Activated CD4-positive, alpha-beta memory T cell treated with anti-CD3 and anti-CD28 coated beads, Interleukin-2, amount 10 ng/mL, durations not matched to agents 7 days and 5 days (primary cell): ENCODE measurements around the gene FLOT2. TPM values are rescaled to one million over a fixed set of nuclear protein-coding genes. Genes with fewer than 3 reads are reported as not detected.
"Not testable (repeated sequence)": the region's sequence is repeated elsewhere in the genome, so short reads cannot be mapped to it uniquely, and the experiment has no call there.

ENCODE experiments used
- CTCF ChIA-PET: fragments of 350-600 bp; sonication (Branson Sonifier 250); formaldehyde crosslinking; loops from one replicate; lab custom pipeline; 2021; ENCODE audit warnings: antibody characterized with exemption, inconsistent platforms; lab: Charles Lee
- POLR2A ChIA-PET: fragments of 350-600 bp; sonication (Branson Sonifier 250); formaldehyde crosslinking; loops from one replicate; lab custom pipeline; 2021; ENCODE audit warnings: antibody characterized with exemption; lab: Charles Lee
- DNase-seq: peaks from one replicate; pipeline ENCODE4 v3.0.0-alpha.2; 2020
- H3K27ac Mint-ChIP-seq: one replicate; pipeline ENCODE4 v1.8.0; 2021; ENCODE audit warnings: mild to moderate bottlenecking, mixed read lengths
- H3K27me3 Mint-ChIP-seq: one replicate; pipeline ENCODE4 v1.8.0; 2021; ENCODE audit warnings: mixed read lengths
- H3K36me3 Mint-ChIP-seq: one replicate; pipeline ENCODE4 v1.8.0; 2021; ENCODE audit warnings: low read depth, mixed read lengths
- H3K4me1 Mint-ChIP-seq: one replicate; pipeline ENCODE4 v1.8.0; 2021; ENCODE audit warnings: mixed read lengths
- H3K4me3 Mint-ChIP-seq: one replicate; pipeline ENCODE4 v1.8.0; 2021; ENCODE audit warnings: mild to moderate bottlenecking, mixed read lengths
- H3K9me3 Mint-ChIP-seq: one replicate; pipeline ENCODE4 v1.8.0; 2021; ENCODE audit warnings: mixed read lengths
- total RNA-seq, 2 experiments: library from RNA; stranded (reverse); gene quantifications; one replicate each; pipeline ENCODE4 v1.2.3, GENCODE V29; 2021

Gene FLOT2
- total RNA-seq, 2 experiments from 2014 or later: 193 to 200 TPM

DNA sequence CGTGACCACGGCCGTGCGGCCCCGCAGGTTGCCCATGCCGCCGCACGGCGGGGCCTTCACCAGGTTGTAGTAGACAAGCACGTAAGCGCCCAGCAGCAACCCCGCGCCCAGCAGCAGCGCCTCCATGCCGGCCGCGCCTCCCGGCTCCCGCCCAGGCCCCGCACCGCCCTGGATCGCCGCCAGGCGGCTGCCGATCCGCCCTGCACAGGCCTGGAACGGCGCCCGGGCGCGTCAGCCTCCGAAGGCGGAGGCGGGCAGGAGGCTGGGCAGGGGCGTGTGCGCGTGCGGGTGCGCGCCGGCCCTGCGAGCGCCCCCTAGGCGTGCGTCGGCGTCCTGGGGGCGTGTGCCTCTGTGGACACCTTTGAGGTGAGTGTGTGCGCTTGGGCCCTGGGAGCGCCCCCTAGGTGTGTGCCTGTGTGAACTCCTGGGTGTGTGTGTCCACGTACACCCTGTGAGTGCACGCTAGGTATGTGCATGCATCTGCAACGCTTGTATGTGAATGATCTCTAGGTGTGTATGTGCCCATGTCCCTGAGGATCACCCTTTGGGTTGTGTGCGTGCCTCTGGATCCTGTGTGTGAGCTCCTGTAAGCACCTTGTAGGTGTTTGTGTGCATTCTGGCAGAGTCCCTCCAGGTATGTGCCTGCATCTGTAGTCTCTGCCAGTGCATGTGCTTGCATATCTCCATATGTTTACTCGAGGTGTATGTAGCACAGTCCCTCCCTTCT lies 5.4 kb upstream of the FLOT2 start, which contains the start of gene DHRS13:
Gene DHRS13, minus strand, starts transcription at position 261 of the 727 bp plus-strand sequence. Its CDS starts 135 bp downstream, at position 126.
- Mint-ChIP-seq H3K4me1 (peaks cover 48% of the 10 kb centered on the region), H3K36me3 (peaks cover 50% of the 10 kb centered on the region), H3K9me3 (no peaks in the 10 kb centered on the region), H3K27ac (peak within 1 kb of the TSS; percentile 78), H3K4me3 (peak within 1 kb of the TSS; percentile 79), H3K27me3 (no peaks in the 10 kb centered on the region)
- peak; percentile 94 for DNase-seq
- ChIA-PET POLR2A (interaction anchor here (0.7 to 4.4 kb wide), 15 partner anchors 11 to 391 kb away, joined by 3 to 39 read pairs (median 5); partner anchors contain the start of genes BLTP2, FAM222B, NUFIP2 and PHF12), CTCF (interaction anchor here (0.5 to 5.0 kb wide), 24 partner anchors 8 to 256 kb away, joined by 3 to 37 read pairs (median 4); partner anchors contain the start of genes FAM222B, NEK8, PHF12 and SDF2)

- ChIA-PET POLR2A (interaction anchor here (0.7 to 4.4 kb wide), 17 partner anchors 10 to 392 kb away, joined by 3 to 39 read pairs (median 4); partner anchors contain the start of genes BLTP2, FAM222B, NUFIP2 and PHF12), CTCF (interaction anchor here (0.7 to 5.0 kb wide), 21 partner anchors 9 to 255 kb away, joined by 3 to 37 read pairs (median 4); partner anchors contain the start of genes FAM222B, NEK8, PHF12 and SDF2)
- H3K9me3 Mint-ChIP-seq: no peaks in the 10 kb centered on the region
- peak overlapping the region; percentile 78 for H3K27ac Mint-ChIP-seq
- peaks cover 50% of the 10 kb centered on the region for H3K36me3 Mint-ChIP-seq
- peak overlapping the region; percentile 79 for H3K4me3 Mint-ChIP-seq
- DNase-seq: peak; percentile 58
- H3K27me3 Mint-ChIP-seq: no peaks in the 10 kb centered on the region
- peaks cover 53% of the 10 kb centered on the region for H3K4me1 Mint-ChIP-seq
These were observed 4.6 kb upstream of the FLOT2 start for GRCh38 chr17:28901866-28902818.

- peak overlapping the region; percentile 75 for H3K27ac Mint-ChIP-seq
- peak overlapping the region; percentile 79 for H3K4me3 Mint-ChIP-seq
- H3K36me3 Mint-ChIP-seq: peaks cover 41% of the 10 kb centered on the region
- peaks cover 59% of the 10 kb centered on the region for H3K4me1 Mint-ChIP-seq
- no peak for DNase-seq
- POLR2A ChIA-PET: interaction anchor here (1.2 to 4.4 kb wide), 8 partner anchors 9 to 181 kb away, joined by 3 to 39 read pairs (median 8); partner anchors contain the start of genes FAM222B, RPL23A and TLCD1
- CTCF ChIA-PET: interaction anchor here (1.3 to 5.0 kb wide), 7 partner anchors 9 to 174 kb away, joined by 3 to 37 read pairs (median 29); partner anchors contain the start of genes FAM222B, NEK8, PHF12 and TLCD1
- H3K9me3 Mint-ChIP-seq: no peaks in the 10 kb centered on the region
- H3K27me3 Mint-ChIP-seq: no peaks in the 10 kb centered on the region
These were observed 3.6 kb upstream of the FLOT2 start for GRCh38 chr17:28900986-28901726.

DNA sequence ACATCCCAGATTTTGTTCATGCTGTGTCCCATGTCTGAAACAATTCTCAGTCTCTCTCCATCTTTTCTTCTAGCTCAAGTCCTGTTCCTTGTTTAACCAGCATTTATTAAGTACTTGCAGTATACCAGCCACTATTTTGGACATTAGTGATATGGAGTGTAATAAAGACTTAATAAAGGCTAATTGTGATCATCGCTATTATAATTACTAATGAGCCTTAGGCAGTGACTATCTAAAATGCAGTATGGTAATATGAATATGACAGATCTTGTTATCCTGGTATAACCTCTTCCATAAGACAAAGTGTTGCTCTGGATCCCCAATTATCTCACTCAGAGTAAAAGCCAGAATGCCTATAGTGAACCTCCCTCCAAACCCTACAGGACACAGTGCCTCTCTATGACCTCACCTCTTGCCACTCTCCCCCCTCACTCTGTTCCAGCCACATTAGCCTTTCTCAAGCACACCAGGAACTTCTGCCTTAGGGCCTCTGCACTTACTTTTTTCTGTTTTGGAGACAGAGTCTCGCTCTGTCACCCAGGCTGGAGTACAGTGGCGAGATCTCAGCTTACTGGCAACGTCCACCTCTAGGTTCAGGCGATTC lies 1.8 kb upstream of the FLOT2 start:
- CTCF ChIA-PET: interaction anchor here (1.1 to 5.0 kb wide), 5 partner anchors 9 to 172 kb away, joined by 3 to 37 read pairs (median 5); partner anchors contain the start of genes FAM222B, NEK8 and TLCD1
- DNase-seq: no peak
- Mint-ChIP-seq H3K36me3 (peaks cover 38% of the 10 kb centered on the region), H3K4me3 (no peak overlapping the region), H3K4me1 (peaks cover 70% of the 10 kb centered on the region), H3K27ac (peak overlapping the region; percentile 0), H3K9me3 (no peaks in the 10 kb centered on the region), H3K27me3 (no peaks in the 10 kb centered on the region)
- POLR2A ChIA-PET: interaction anchor here (1.7 to 4.9 kb wide), 5 partner anchors 28 to 172 kb away, joined by 5 to 21 read pairs (median 12); partner anchors contain the start of genes FAM222B and TLCD1

DNA sequence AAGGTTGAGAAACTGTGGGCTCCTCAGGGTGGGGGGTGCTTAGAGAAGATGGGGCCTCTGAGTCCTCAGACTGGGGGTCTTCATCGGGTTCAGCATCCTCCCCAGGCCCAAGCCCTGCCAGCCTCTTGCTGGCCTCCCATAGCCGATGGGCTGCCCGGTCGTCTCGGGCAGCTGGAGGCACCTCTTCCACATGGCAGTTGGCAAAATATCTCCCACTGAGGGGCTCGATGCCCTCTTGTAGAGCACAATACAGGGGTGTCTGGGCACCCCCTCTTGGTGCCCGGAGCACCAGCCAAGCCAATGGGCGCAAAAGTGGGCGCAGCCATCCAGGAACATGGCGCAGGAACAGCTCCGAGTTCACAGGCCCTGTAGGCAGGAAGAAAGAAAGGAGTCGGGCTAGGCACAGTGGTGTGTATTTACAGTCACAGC lies 1.0 kb upstream of the FLOT2 start:
- no peak for DNase-seq
- Mint-ChIP-seq H3K9me3 (no peaks in the 10 kb centered on the region), H3K36me3 (peaks cover 38% of the 10 kb centered on the region), H3K27ac (peak overlapping the region; percentile 95), H3K4me3 (peak overlapping the region; percentile 2), H3K4me1 (peaks cover 71% of the 10 kb centered on the region), H3K27me3 (no peaks in the 10 kb centered on the region)
- ChIA-PET POLR2A (interaction anchor here (1.0 to 4.9 kb wide), 17 partner anchors 11 to 240 kb away, joined by 3 to 21 read pairs (median 5); partner anchors contain the start of genes ERAL1, FAM222B, PHF12 and RPL23A), CTCF (interaction anchor here (0.6 to 6.9 kb wide), 8 partner anchors 8 to 171 kb away, joined by 3 to 46 read pairs (median 4); partner anchors contain the start of genes FAM222B, NEK8 and TLCD1)

DNA sequence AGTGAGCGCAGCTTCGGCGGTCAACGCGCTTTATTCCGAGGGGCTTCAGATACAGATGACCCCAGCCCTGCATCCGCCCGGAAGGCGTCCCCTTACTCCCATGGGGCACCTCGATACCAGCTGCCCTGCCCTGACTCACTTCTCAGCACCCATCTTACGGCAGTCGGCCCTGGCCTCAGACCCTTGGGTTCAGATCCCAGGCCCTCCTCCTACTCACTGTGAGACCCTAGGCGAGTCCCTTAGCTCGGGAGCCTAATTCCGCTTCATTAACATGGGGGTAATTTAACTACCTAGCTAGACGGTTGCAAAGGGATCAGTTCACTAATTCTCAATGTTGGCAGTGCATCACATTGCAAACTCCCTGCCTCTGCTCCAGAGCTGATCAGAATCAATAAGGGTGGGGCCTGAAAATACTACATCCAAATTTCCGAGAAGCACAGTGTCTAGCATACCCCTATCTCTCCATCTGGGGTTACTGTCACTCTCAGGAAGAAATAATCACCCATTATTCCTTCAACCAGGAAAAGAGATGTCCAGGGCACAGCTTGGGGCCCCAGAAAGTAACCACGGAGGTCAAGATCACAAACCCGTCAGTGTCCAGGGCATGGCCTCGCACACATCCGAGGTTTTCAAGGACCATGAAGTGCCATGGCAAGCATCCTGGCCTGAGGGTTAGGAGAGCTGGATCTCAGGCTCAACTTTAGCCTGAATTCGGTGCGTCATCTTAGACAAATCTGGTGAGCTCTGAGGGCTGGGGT lies 415 bp upstream of the FLOT2 start:
- H3K36me3 Mint-ChIP-seq: peaks cover 44% of the 10 kb centered on the region
- CTCF ChIA-PET: interaction anchor here (0.6 to 6.9 kb wide), 10 partner anchors 7 to 527 kb away, joined by 3 to 46 read pairs (median 4); partner anchors contain the start of genes FAM222B, NEK8 and TLCD1
- peak overlapping the region; percentile 96 for H3K4me3 Mint-ChIP-seq
- no peaks in the 10 kb centered on the region for H3K9me3 Mint-ChIP-seq
- H3K4me1 Mint-ChIP-seq: peaks cover 72% of the 10 kb centered on the region
- peak overlapping the region; percentile 95 for H3K27ac Mint-ChIP-seq
- POLR2A ChIA-PET: interaction anchor here (1.0 to 4.9 kb wide), 19 partner anchors 10 to 253 kb away, joined by 3 to 21 read pairs (median 5); partner anchors contain the start of genes BLTP2, ERAL1, FAM222B and PHF12
- H3K27me3 Mint-ChIP-seq: no peaks in the 10 kb centered on the region
- DNase-seq: peak; percentile 53

DNA sequence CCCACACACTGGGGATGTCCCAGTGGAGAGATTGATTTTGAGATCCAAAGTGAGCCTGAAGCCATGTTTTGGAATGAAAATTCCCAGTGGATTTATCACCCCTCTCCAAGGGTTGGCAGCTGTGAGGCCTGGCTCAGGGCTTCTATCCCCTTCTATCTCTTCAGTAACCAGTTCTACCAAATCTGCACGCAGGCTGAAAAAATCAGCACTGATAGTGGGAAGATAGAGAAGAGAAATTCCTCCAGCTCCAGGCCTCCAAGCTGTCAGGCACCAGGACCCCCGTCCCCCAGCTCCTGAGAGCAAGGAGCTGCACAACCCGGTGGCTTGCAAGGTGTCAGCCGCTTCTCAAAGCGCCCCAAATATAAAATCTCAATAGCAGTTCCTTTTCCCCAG lies 1.0 kb downstream of the FLOT2 start:
- Mint-ChIP-seq H3K4me3 (peak overlapping the region; percentile 96), H3K27me3 (no peaks in the 10 kb centered on the region), H3K36me3 (peaks cover 47% of the 10 kb centered on the region), H3K9me3 (no peaks in the 10 kb centered on the region), H3K4me1 (peaks cover 78% of the 10 kb centered on the region), H3K27ac (peak overlapping the region; percentile 95)
- ChIA-PET POLR2A (interaction anchor here (1.1 to 4.9 kb wide), 8 partner anchors 25 to 251 kb away, joined by 3 to 21 read pairs (median 6); partner anchors contain the start of genes BLTP2, FAM222B and PHF12), CTCF (interaction anchor here (0.7 to 6.9 kb wide), 8 partner anchors 12 to 185 kb away, joined by 3 to 46 read pairs (median 4); partner anchors contain the start of genes NEK8, PROCA1 and TLCD1)
- no peak for DNase-seq

DNA sequence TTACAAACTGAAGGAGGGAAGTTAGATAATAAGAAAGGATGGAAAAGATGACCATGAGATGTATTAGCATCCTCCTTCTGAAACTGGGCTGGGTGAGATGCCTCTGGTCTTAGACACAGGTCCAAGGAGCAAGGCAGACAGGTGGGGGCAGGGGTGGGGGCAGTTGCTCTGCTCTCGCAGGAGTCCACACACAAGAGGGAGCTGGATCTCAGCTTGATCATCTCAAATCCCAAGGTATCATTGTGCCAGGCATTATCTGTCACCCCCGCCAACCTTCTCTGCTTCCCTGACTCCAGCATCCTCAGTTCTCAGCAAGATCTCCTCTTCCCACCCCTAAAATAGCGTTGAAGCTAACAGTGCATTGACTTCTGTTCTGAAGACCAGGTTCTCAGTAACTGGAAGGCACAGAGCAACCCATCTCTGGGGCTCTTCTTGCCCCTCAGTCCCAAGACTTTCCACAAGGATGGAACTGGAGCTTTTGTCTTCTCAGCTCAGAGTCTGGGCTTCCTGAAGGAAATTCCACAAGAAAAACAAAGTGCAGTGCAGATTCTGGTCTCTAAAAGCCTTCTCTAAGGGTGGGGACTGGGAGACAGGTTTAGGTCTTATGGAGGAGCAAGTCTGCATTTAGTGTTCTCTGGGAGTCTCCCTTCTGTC lies 1.6 kb downstream of the FLOT2 start:
- no peak for DNase-seq
- H3K9me3 Mint-ChIP-seq: no peaks in the 10 kb centered on the region
- POLR2A ChIA-PET: interaction anchor here (1.1 to 6.7 kb wide), 8 partner anchors 6 to 251 kb away, joined by 3 to 39 read pairs (median 6); partner anchors contain the start of genes BLTP2, DHRS13 and FAM222B
- no peaks in the 10 kb centered on the region for H3K27me3 Mint-ChIP-seq
- CTCF ChIA-PET: interaction anchor here (0.7 to 6.9 kb wide), 9 partner anchors 7 to 185 kb away, joined by 3 to 46 read pairs (median 4); partner anchors contain the start of genes DHRS13, NEK8, PROCA1 and TLCD1
- H3K36me3 Mint-ChIP-seq: peaks cover 51% of the 10 kb centered on the region
- peak overlapping the region; percentile 96 for H3K4me3 Mint-ChIP-seq
- H3K4me1 Mint-ChIP-seq: peaks cover 81% of the 10 kb centered on the region
- peak overlapping the region; percentile 95 for H3K27ac Mint-ChIP-seq

DNA sequence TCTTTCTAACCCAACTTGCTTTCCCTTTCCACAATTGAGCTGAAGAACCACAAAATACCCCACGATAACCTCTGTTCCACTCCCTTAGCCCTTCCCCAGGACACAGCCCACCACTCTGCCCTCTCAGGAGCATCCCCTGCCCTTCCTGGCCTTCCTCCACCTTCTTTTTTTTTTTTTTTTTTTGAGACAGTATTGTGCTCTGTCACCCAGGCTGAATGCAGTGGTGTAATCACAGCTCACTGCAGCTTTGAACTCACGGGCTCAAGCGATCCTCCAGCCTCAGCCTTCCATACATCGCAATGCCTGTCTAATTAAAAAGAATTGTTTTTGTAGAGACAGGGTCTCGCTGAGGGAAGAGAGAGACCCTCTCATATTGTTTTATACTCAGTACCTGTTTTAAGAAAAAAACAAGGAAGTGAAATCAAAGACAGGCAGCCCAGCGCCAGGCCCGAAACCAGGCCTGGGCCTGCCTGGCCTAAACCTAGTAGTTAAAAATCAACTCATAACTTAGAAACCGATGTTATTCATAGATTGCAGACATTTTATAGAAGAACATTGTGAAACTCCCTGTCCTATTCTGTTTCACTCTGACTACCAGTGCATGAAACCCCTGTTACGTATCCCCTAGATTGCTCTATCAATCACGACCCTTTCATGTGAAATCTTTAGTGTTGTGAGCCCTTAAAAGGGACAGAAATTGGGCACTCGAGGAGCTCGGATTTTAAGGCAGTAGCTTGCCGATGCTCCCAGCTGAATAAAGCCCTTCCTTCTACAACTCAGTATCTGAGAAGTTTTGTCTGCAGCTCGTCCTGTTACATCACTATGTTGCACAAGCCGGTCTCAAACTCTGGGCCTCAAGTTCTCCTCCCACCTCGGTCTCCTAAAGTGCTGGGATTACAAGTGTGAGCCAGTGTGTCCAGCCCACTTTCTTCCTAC lies 4.0 kb downstream of the FLOT2 start:
- CTCF ChIA-PET: interaction anchor here (0.9 to 6.9 kb wide), 9 partner anchors 9 to 224 kb away, joined by 3 to 46 read pairs (median 5); partner anchors contain the start of genes DHRS13, NEK8 and TLCD1
- H3K27me3 Mint-ChIP-seq, H3K9me3 Mint-ChIP-seq: not testable (repeated sequence)
- peaks cover 77% of the 10 kb centered on the region for H3K4me1 Mint-ChIP-seq
- POLR2A ChIA-PET: interaction anchor here (0.9 to 6.7 kb wide), 18 partner anchors 9 to 400 kb away, joined by 3 to 39 read pairs (median 4); partner anchors contain the start of genes DHRS13, FAM222B, NEK8 and NUFIP2
- H3K4me3 Mint-ChIP-seq: peak overlapping the region; percentile 75
- H3K27ac Mint-ChIP-seq: peak overlapping the region; percentile 99
- DNase-seq: peak; percentile 38
- H3K36me3 Mint-ChIP-seq: peaks cover 37% of the 10 kb centered on the region
